Left colon (tissue), 2 donors: ENCODE data around the gene ZCCHC24. TPM values are rescaled to one million over a fixed set of nuclear protein-coding genes. Genes with fewer than 3 reads are reported as not detected.

Experiments
- ATAC-seq: fragments of 200-7000 bp; cut with Tn5 transposase; one replicate; pipeline ENCODE4 v1.9.1; 2020; ENCODE audit warnings: mild to moderate bottlenecking, moderate library complexity
- DNase-seq, 2 donors: peaks; one replicate each; pipeline ENCODE4 v3.0.0-alpha.2; 2020
- intact Hi-C, 2 donors: fragments of 100-400 bp; cut with DNase I in 1 of 2; cut with micrococcal nuclease in 1 of 2; formaldehyde crosslinking; loops; one replicate each; pipeline versions ENCODE4 v1.11.2 to v1.14.0; 2022; cut with DNase I, micrococcal nuclease
- total RNA-seq, 2 donors: library from RNA; stranded (reverse); fragmentation: NEBNext Ultra II Directional; extraction: Animal tissue kit (Norgen Biotek cat#: 25700); gene quantifications; one replicate each; pipeline ENCODE4 v1.2.1, GENCODE V29; 2021
- donor health status: DM: no; HTN: no; CAD: no.
- donor health status: DM: yes; HTN: yes; CAD: no.

ZCCHC24 gene
- total RNA-seq, 2 donors from 2014 or later = 5.3 to 18.4 TPM

GRCh38 chr10:79393924-79394610, 51.4 kb downstream of the ZCCHC24 start:
- ATAC-seq (peak; percentile 45), DNase-seq (peak in 1 of 2 donors; percentile 18)
- intact Hi-C loops = no loop called here

- DNase-seq (peak in 1 of 2 donors; percentile 10), ATAC-seq (no peak)
- intact Hi-C loops = no loop called here
Observed at GRCh38 chr10:79393221-79393923, 52.1 kb downstream of the ZCCHC24 start.

- intact Hi-C loops = no loop called here
- DNase-seq (no peak), ATAC-seq (no peak)
Observed at GRCh38 chr10:79392506-79393176, 52.8 kb downstream of the ZCCHC24 start.

DNA sequence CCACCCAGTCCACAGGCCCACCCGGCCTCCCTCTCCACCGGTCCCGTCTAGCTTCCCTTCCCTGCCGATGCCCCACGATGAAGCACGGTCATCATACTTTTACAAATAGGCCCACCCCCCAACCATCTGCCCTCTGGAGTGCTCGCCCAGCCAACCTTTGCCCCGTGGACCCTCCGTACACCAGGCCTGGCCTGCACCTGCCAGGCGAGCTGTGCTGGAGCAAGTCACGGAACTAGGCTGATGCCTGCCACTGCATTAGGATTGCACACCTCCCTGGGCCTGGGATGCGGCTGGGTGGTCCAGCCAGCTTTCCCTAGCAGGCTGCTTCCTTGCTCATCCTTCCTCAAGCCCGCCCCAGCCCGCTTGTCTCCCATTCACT, 53.4 kb downstream of the ZCCHC24 start:
- intact Hi-C loops = no loop called here
- ATAC-seq (no peak), DNase-seq (peak in 1 of 2 donors; percentile 17)

DNA sequence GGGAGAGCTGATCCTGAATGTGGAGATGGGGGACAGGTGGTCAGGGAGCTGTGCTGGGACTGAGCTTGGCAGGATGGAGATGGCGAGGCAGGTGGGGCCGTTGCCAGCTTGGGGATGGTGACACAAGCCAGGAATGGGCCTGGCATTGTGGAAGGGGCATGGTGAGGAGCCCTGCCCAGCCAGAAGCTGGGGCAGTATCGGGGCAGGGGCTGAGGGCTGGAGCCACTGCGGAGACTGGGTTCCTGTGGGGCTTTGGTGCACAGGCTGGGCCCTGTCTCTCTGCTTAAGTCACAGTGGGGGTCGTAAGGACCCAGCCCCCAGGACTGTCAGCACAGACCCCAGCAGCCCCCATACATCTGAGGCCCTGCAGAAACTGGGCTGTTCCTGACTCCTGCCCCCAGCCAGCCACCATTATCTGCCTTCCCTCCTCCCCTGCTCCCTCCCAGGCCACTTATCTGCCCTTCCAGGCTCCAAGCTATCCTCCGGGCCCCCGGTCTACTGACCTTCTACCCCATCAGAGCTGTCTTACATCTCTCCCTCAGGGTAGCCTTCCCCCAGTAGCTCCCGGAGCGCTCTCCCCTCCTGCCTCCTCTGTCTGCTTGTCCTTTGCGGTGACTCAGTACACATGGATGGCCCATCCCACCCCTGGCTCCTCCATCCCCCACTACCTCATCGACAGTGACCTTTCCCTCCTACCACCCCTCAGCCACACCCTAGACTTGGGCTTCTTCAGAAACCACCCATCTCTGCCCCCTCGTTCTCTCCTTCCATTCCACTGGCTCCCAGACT, 54.0 kb downstream of the ZCCHC24 start:
- intact Hi-C loops = no loop called here
- peak in 1 of 2 donors; percentile 23 for DNase-seq
- no peak for ATAC-seq

DNA sequence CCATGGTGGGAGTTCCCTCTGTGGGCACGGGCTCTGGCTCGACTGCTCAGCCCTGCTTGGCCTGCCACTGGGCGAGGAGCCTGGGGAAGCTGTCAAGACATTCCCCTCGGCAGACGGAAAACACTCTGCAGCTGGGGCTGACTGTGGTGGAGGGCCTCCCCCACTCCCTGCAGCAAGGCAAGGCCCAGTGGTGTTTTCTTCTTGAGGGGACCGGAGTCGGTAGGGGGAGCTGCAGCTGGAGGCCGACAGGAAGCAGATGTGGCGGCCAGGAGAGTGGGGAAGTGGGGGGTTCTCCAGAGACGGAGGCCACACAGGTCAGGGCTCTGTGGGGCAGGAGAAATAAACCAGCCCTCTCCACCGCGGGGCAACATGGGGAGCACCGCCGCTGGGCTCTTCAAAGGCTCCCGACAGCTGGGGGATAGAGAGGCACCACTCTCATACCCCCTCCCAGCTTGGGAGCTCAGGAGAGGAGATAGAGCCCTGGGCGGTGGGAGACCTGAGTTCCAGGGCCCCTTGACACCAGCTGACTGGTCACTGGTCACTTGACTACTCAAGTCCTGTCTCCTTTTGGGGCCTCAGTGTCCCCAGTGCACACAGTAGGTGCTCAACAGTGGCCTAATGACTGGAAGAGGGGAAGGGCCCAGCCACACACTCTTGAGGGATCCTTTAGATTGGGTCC, 54.7 kb downstream of the ZCCHC24 start:
- DNase-seq (peak; percentile 44 to 63), ATAC-seq (no peak)
- intact Hi-C loops = no loop called here

DNA sequence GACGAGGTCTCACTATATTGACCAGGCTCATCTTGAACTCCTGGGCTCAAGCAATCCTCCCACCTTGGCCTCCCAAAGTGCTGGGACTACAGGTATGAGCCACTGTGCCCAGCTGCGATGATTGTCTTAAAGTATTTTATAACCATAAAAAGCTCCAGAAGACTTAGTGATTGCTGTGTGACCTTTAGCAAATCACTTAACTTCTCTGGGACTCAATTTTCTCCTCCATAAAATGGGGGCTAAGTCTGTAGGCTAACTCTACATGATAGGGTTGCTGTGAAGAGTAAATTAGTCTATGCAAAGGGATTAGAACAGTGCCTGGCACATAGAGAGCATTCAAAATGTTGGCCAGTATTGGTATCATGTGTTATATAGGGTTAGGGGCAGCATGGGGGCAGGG, 55.4 kb downstream of the ZCCHC24 start:
- no peak for DNase-seq
- ATAC-seq = no peak
- intact Hi-C loops = no loop called here

DNA sequence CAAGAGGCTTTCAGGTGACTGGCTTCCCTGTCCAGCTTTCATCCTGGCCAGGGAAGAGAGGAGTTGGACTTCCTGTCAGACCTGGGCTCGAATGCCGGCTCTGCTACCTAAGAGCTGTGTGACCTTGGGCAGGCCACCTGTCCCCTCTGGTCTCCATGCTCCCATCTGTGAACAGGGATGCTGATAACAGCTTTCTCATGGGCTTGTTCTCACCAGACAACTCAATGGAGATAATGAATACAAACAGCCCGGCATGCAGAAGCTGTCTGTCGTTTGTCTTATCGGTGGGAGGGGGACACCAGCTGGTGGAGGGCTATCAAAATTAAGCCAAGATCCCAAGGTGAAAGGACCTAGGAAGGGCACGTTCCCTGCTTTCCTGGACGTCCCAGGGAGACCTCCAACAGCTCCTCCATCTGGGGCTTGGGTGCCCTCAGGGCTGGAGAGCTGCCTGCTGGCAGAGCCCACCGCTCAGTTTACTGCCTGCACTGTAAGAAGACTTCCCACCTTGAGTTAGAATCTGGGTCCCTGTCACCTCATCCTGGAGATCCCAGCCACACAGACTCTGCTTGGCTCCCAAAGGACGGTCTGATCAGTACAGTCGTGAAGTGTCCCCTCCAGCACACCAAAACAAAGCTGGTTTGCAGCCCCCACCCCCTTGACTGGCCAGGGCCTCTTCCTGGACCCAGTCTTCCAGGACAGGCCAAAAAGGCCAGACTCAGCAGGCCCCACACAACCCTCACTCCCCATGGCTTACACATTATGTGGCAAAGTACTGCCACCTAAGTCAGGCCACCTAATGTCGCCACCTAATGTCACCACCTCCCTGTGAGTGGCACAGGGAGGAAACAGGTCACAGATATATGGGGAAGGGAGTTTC, 57.2 kb downstream of the ZCCHC24 start:
- ATAC-seq (no peak), DNase-seq (peak in 1 of 2 donors; percentile 21)
- intact Hi-C loops = no loop called here

- DNase-seq = peak in 1 of 2 donors; percentile 32
- intact Hi-C loops = no loop called here
- ATAC-seq = no peak
Observed at GRCh38 chr10:79387466-79387973, 57.9 kb downstream of the ZCCHC24 start.

DNA sequence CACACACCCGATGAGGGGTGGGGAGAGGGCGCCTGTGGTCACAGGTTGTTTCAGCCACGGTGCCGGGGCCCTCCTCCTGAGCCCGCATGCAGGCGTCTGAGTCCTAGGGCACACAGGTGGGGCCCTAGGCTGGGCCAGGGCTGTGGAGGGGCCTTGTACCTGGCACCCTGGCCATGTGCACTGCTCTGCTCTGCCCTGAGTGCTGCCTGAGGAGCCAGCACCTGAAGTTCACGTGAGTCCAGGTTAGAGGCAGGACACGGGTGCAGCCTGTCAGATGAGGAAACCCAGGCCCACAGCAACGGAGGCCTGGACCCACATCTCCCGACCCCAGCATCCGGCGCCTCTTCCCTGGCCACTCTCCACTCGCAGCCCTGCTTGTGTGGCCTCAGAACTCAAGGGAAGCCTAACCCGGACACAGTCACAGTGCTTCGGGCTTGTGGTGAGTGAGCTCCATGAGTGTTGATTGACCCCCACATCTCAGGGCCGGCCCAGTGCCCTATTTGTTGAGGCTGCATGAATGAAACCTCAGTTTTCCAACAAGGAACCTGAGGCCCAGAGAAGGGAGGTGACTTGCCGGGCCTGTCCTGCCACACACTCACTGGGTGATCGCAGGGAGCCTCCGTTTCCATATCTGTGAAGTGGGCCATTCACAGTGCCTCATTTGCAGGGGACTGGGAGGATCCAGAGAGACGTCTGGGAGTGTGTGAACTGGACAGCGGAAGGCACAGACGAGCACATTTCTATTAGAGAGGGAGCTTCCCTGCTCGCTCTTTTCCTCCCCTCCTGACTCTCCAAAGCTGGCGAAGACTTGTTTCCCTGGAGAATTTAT, 58.6 kb downstream of the ZCCHC24 start:
- DNase-seq = peak in 1 of 2 donors; percentile 24
- no peak for ATAC-seq
- intact Hi-C loops = no loop called here

DNA sequence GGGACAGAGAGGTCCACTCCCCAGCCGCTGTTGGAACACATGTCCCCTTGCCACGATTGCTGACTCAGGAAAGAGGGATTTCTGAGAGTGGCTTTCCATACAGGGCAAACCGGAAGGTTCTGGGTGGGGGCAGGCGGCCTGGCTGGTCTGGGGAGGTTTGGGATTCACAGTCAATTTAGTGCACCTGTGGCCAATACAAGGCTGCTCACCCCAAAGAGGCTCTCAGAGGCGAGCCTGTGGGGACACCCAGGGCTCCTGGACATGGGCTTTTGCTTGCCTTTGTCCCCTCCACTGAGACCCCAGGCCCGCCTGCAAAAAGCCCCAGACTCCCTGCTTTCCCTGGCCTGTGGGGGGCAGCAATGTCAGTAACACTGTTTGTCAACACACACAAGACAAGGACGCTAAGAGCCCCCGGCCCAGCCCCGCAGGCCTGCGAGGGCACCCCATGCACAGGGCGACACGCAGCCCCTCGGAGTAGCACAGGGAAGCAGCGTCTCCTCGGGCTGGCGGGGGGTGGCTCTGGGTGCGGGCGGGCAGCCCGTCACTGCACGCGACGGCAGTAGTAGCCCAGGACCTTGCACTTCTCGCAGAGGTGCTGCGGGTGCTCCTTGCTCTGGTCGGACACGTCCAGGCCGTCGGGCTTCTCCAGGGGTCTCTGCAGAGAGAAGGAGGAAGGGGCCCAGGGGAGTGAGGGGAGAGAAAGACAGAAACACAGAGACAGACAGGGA, 59.5 kb downstream of the ZCCHC24 start:
- ATAC-seq (no peak), DNase-seq (no peak)
- intact Hi-C loops = no loop called here

GRCh38 chr10:79385392-79385795, 60.0 kb downstream of the ZCCHC24 start:
- ATAC-seq (no peak), DNase-seq (no peak)
- intact Hi-C loops = no loop called here

GRCh38 chr10:79384773-79385391, 60.5 kb downstream of the ZCCHC24 start:
- DNase-seq (no peak), ATAC-seq (no peak)
- intact Hi-C loops = no loop called here

DNA sequence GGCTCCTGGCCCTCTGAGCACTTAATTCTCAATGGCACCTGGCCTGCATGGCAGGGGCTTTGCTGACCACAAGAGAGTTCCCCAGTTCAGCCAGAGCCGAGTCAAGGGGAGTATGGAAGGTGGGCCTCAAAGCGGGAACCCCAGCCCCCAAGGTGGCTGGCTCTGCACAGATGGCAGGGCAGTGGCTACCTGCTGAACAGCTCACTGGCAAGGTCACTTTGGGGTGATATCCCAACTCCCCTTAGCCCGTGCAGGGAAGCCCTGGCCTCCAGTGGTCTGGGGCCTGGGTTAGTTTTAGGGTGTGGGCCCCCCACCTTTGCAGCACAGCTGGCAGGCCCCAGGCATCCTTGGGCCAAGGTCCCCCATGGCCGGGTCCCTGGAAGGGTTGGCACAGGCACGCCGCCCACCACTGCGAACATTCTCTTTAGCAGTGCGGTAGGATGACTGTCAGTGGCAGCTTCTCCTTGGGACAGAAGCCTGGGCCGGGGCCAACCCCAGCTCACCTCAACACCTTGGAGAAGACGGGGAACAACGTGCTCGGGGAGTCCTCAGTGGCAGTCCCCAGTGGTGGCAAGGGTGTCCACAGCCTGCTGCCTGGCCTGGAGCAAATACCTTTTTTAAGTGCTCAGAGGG, 61.3 kb downstream of the ZCCHC24 start:
- intact Hi-C loops = no loop called here
- no peak for DNase-seq
- no peak for ATAC-seq

GRCh38 chr10:79382491-79382941, 62.9 kb downstream of the ZCCHC24 start:
- intact Hi-C loops = no loop called here
- ATAC-seq = no peak
- DNase-seq = peak in 1 of 2 donors; percentile 9
